Right renal cortex interstitium (tissue), 3 donors: ENCODE results near the gene FBXO46. TPM values are rescaled to one million over a fixed set of nuclear protein-coding genes. Genes with fewer than 3 reads are reported as not detected.

ENCODE experiments used
- polyA plus RNA-seq, 3 donors: library from polyadenylated mRNA; unstranded; fragments of 120-200 nt; gene quantifications; one replicate each; pipeline ENCODE4 v1.2.1, GENCODE V29; 2013; ENCODE audit not compliant: insufficient read length in 3 of 3

Gene FBXO46
- polyA plus RNA-seq, 3 donors = 9.6 to 11.8 (median 11.7) TPM

Other genes starting within 250 kb of the FBXO46 start
- 10 to 100 TPM in 1 of 3 donors, 1 to 10 TPM in 2; 7.6 to 11.1 (median 9.0) TPM for gene RTN2, start 233.8 kb downstream of the FBXO46 start, polyA plus RNA-seq
- gene PPM1N, start 232.5 kb downstream of the FBXO46 start, polyA plus RNA-seq = under 1 TPM in 2 of 3 donors, not detected in 1; 0.17 to 0.24 TPM
- gene VASP, start 223.4 kb downstream of the FBXO46 start, polyA plus RNA-seq = 10 to 100 TPM; 45.6 to 49.3 (median 48.8) TPM
- 10 to 100 TPM in 2 of 3 donors, 1 to 10 TPM in 1; 9.7 to 12.0 (median 10.5) TPM for gene OPA3, start 146.1 kb downstream of the FBXO46 start, polyA plus RNA-seq
- 1 to 10 TPM; 4.7 to 5.5 (median 4.9) TPM for gene GPR4, start 128.7 kb downstream of the FBXO46 start, polyA plus RNA-seq
- gene EML2, start 91.5 kb downstream of the FBXO46 start, polyA plus RNA-seq = 10 to 100 TPM; 17.1 to 20.6 (median 17.2) TPM
- gene GIPR, start 62.7 kb downstream of the FBXO46 start, polyA plus RNA-seq = under 1 TPM; 0.28 to 0.47 (median 0.43) TPM
- 100 to 1,000 TPM; 326 to 373 (median 358) TPM for gene SNRPD2, start 38.9 kb downstream of the FBXO46 start, polyA plus RNA-seq
- gene QPCTL, start 38.2 kb downstream of the FBXO46 start, polyA plus RNA-seq = 1 to 10 TPM; 7.1 to 7.6 (median 7.5) TPM
- gene MEIOSIN, start 2.5 kb upstream of the FBXO46 start, polyA plus RNA-seq = not detected
- 10 to 100 TPM; 12.1 to 14.4 (median 12.8) TPM for gene SIX5, start 38.4 kb upstream of the FBXO46 start, polyA plus RNA-seq
- 10 to 100 TPM; 31.5 to 37.5 (median 35.4) TPM for gene DMPK, start 51.6 kb upstream of the FBXO46 start, polyA plus RNA-seq
- gene DMWD, start 61.9 kb upstream of the FBXO46 start, polyA plus RNA-seq = 10 to 100 TPM; 21.6 to 25.8 (median 23.8) TPM
- gene RSPH6A, start 84.4 kb upstream of the FBXO46 start, polyA plus RNA-seq = not detected
- 10 to 100 TPM; 53.8 to 64.9 (median 54.5) TPM for gene SYMPK, start 132.3 kb upstream of the FBXO46 start, polyA plus RNA-seq
- under 1 TPM; 0.30 to 0.39 (median 0.36) TPM for gene FOXA3, start 133.4 kb upstream of the FBXO46 start, polyA plus RNA-seq
- 10 to 100 TPM; 14.0 to 18.6 (median 15.8) TPM for gene IRF2BP1, start 155.2 kb upstream of the FBXO46 start, polyA plus RNA-seq
- gene MYPOP, start 171.7 kb upstream of the FBXO46 start, polyA plus RNA-seq = 1 to 10 TPM; 2.8 to 3.8 (median 3.1) TPM
- gene NANOS2, start 183.9 kb upstream of the FBXO46 start, polyA plus RNA-seq = not detected
- 1 to 10 TPM; 2.8 to 4.1 (median 2.9) TPM for gene NOVA2, start 243.0 kb upstream of the FBXO46 start, polyA plus RNA-seq